ENCODE measurements around the gene PLCH2.
"Not testable (repeated sequence)": the region's sequence is repeated elsewhere in the genome, so short reads cannot be mapped to it uniquely, and the experiment has no call there.

Gene PLCH2

DNA sequence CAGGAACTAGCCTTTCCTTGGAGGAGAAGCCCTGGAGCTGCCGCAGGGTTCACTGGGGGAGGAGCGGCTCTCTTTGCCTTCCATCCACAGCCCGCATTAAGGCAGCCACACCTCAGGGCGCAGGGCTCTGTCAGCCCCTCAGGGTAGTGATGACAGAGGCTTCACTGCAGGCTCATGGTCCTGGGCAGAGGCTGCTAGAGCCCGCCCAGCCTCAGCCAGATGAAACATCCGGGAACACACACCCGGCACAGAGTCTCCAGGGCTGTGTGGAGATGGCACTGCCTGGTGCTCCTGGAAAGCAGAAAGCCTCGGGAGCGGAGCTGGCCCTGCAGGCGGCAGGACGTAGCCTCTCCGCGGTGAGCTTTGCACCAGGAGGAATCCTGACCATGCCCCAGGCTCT, 34.3 kb upstream of the PLCH2 start:
- DNase-seq = no peak

DNA sequence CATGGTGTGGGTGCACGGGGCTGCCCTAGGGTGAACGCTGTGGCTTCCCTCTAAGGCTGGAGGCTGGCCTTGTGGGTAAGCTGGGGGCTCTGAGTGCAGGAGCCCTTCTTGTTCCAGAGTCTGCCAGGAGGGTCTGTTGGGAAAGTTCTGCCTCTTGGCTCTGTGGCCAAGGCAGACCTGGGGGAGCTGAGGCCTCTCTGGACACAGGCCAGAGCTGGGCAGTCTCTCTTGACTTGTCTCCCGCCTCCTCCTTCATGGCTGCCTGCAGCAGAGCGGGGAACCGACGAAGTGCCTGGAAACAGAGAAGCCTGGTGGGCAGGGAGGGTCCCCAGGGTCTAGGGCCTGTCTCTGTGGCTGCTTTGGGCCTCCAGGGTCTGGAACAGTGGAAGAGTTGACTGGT, 33.4 kb upstream of the PLCH2 start:
- DNase-seq = no peak

DNA sequence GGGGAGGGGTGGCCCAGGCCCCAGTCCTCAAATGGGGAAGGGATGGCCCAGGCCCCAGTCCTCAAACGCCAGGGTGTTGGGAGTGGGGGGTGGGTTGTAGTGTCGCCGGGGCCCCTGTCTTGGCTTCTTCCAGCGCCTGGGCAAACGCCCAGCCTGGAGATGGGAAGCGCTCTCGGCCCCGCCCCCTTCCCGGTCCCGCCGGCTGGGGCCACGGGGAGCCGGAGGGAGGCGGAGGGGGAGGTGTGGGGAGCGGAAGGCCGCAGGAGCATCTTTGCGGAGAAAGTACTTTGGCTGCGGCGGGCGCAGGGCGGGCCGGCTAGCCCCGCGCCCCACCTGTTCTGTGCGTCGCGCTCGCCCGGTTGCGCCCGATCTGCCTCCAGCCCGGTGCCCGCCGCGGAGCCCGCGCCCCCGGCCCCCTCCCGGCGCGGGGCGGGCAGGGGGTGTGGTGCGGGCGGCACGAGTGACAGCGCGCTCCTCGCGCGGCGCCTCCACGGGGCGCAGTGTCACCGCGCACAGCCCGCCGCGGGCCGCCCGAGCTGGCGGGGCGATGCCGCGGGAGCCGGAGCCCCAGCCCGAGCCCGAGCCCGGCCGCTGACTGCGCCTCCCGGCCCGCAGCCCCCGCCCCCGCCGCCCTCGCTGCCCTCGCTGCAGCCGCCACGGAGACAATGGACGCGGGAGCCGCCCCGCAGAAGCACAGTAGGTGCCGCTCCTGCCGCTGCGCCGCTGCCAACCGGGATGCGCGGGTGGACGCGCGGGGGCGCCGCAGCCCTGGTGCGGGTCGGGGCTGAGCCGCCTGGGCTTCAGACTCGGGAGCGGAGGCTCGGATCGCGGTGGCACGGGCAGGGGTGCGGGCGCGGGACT, 32.6 kb upstream of the PLCH2 start:
- no peak for DNase-seq

DNA sequence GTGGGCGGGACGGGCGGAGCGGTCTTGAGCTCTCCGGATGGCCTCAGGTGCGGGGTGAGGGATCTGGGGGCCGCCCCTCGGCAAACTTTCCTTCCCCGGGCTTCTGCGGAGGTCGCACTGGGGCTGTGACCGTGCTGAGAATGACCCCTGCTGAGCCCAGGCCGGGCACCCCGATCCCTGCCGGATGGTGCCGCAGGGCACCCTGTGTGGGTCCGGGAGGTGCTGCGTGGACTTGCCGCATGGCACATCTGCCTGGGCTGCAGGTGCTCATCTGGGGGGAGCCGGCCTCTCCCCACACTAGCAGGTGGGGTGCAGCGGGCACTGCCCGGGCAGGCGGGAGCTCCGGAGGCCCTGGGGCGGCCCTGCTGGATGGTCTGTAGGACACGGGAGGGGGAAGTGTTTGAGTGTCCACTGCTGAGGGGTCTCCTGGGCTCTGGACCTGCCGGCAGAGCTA, 31.9 kb upstream of the PLCH2 start:
- no peak for DNase-seq

DNA sequence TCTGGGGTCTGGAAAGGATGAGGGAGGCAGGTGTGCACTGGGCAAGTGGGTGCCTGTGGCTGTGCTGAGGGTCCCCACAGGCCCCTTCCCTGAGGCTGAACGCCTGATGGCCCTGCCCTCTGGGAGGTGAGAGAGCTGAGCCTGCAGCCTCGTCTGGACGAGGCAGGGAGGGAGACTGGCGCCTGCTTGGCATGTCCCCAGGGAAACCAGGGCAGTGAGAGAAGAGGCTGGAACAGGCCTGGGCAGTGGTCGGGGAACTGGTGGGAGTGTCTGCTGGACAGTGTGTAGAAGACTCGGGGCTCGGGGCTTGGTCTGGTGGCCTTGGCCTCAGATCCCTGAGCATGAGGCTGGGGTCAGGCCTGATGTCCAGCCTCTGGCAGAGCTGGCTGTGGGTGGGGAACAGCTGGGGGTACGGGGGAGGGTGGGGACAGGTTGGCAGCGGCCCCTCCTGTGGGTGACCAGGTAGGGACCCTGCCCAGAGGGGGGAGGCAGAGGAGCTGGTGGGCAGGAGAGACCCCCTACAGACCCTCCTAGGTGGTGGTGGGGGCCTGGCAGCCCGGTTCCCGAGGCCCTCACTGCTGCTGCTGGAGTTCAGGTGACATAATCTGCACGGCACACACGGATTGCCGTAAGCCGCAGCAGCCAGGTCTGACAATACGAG, 30.8 kb upstream of the PLCH2 start:
- DNase-seq = no peak

DNA sequence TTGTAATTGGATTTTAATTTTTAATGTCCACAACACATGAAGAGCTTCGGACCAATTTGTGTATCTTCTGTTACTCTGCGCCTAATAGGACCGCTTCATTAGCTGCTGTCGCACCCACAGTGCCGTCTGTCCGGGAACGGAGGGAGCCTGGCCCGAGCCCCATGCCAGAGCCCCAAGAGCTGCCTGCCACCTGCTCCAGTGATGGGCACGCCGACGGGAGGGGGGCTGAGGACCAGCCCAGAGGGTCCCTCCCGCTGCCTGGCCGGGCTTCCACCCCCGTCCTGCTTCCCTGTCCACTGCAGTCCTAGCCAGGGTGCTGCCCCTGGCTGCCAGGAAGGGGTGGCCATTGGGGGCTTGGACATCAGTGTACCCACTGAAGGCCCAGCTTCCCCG, 30.3 kb upstream of the PLCH2 start:
- DNase-seq = no peak

DNA sequence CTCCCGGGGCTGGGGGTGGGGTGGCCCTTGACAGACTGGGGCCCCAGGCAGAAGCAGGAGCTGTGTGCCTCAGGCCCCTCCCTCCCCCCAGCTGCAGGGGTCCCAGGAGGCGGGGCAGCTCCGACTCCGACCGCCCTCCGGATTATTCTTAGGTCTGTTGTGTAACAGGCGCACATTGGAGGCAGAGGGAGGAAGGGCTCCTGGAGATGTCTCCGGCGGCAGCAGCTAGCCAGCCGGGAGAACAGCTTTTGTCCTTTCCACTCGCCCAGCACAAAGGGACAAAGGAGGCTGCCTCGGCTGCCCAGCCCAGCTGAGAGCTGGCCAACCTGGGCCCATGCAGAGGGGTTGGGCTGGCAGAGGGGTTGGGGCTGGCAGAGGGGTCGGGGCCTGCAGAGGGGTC, 29.7 kb upstream of the PLCH2 start:
- DNase-seq = peak in 1 of 2 experiments; percentile 36

DNA sequence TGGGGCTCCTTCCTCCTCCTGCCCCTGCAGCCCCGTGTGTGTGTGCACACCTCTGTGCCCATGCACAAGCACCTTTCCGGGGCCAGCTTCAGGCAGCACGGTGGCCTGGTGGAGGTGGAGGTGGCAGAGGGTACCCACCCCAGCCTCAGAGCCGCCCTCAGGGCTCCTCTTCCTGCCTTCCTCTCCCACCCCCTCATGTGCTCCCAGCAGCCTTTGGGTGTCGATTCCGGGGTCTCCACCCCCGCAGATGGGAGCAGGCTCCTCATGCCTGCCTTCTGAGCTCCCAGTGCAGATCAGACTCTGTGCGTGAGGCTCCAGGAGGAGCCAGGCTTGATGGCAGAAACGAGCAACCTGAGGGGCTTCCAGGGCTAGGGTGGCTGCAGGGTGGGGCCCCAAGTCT, 29.2 kb upstream of the PLCH2 start:
- DNase-seq = no peak

DNA sequence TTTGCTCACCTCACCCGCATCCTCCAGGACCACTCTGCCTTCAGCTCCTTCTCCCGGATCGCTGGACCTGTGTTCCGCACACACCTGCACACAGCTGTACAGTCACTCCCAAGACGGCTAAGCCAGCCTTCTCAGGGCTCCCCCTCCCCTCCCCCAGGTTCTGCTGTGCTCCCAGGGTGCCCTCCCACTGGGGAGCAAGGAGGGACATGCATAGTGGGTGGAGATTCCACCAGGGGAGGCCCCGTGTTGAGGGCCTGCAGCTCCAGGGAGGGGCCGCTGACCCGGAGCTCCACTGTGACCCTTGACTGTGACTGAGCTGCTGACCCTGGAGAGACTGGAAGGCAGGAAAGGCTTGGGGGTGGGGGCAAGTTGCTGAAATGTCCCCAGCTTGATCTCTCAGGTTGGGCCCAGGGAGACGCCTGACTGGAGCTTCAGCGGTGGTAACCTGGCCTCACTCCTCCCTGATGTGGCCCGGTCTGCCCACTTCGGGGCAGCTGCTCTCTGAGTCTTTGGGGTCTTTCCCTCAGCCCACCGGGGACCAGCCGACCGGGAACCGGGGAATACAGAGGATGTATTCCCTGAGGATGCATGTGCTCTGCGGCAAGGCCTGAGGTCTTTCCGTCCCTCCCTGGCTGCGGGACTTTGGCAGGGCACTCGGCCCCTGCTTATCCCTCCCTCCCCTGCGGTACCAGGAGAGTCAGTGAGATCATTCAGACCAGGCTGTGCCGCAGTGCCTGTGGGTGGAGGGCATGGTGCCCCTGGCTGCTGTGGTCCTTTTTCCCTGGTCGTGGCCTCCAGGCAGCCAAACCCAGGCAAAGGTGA, 28.6 kb upstream of the PLCH2 start:
- DNase-seq = no peak

DNA sequence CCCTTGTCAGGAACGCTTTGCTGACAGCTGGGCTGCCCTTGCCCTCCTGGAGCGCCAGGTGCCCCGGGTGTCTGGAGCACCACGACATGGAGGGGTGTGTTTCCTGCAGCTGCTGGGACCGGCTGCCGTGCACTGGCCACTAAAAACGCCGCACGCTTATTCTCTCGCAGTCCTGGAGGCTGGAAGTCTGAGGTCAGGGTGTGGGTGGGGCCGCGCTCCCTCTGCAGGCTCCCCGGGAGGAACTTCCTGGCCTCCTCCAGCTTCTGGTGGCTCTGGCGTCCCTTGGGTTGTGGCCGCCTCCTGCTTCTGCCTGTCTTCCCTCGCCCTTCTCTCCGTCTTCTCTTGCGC, 28.0 kb upstream of the PLCH2 start:
- DNase-seq = no peak

DNA sequence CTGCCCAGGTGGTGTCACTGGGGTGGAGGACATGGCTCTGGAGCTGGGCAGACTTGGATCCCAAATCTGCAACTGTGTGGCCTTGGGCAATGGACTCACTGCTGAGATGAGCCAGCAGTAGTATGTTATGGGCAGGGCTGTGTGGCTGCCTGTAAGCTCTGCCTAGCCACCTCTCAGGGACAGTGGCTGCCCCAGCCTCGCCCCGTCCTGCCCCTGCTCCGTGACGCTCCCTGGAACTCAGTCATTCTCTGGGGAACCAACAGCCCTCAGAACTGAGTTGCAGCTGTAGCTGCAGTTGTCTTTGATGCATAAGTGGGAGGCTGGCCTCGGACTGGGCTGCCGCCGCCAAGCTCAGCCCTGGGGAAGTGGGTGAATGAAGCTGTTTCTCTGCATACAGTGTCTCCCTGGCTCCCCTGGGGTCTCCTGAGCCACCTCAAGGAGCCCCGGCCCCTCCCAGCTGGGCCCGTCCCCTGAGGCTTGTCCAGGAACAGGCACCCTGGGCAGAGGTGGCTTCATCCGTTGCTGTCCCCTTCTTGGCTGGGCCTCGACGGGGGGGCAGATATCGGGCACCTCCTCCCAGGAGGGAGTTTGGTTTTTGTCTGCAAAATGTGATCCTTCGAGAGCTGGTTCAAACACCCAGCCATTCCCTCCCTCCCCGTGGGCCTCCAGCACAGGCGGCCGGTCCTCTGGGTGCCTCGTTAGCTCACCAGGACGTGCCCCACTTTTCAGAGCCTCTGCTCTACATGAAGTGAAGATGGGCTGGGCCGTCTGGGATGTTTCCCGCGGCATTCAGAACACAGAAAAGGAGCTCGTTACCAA, 26.2 kb upstream of the PLCH2 start:
- no peak for DNase-seq

DNA sequence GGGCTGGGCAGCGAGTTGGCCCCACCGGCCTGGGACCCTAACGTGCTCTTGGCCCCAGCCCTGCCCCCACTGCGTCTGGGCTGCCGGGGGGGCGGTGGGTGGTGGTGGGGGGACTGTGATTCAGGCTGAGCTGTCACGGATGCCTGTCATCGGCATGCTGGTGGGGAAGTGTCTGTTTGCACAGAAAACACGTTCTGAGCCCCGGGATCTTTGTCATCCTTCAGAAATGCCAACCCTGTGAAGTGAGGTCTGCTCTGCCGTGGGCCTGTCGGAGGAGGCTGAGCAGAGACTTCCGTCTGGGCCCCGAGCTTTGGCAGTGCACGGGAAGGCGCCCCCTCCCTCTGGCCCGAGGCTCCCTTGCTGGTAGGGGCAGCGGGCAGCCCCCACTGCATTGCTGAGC, 24.3 kb upstream of the PLCH2 start:
- no peak for DNase-seq

DNA sequence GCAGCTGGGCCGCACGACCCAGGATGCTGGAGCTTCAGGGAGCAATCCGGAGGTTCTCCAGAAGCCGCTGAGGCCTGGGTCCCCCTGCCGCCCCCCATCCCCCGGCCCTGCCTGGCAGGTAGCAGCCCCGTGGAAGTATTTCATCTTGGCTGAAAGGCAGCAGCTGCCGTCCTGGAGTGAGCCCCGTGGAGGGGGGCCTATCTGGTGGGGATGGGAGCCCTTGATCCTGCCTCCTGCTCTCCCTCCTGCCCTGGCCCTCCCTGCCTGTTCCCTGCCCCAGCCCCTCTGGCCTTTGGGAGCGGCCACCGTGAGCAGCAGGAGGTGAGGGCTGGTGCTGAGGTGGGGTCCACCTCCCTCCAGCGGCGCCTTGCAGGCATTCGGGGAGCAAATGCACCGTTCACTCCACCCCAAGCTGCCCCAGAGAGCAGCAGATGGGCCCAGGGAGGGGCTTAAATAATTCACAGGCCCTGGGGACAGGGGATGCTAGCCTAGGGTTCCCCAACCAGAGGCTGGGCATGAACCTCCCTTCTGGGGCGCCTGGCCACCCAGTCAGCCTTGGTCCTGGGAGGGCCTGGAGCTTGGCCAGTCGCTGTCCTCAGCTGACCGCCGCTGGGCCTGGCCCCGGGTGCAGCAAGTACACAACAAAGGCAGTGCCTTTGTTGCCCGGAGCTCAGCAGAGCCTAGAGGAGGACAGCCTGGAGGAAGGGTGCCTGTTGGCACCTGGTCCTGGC, 23.7 kb upstream of the PLCH2 start:
- DNase-seq = no peak

DNA sequence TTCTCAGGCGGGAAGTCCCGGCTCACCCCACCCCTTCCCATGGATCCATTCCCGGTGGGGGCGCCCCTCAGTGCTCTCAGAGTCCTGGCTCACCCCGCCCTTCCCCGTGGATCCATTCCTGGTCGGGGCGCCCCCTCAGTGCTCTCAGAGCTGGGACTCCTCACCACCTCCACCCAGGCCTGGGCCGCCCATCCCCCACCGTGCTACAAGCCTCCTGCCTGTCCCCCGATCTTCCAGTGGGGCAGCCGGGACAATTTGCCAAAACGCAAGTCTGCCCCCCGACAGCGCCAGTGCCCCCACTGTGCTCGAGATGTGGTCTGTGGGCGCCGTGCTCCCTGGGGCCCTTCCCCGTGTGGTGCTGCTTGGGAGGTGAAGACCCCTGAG, 23.2 kb upstream of the PLCH2 start:
- no peak for DNase-seq

DNA sequence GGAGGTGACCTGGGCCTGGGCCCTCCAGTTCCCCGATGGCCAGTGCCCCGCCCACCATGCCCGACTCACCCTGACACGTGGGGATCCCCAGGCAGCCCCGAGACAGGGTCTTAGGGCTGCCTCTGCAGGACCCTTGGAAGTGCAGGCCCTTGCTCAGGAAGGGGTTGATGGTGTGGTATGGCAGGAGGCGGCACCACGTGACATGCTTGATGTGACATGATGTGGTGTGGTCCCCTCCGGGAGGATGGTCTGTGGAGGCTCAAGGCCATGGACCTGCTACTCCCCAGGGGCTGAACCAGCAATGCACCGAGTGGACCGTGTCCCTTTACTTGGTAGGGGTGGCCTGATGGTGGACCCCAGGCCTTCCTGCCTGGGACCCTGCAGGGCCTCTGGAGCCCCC, 21.9 kb upstream of the PLCH2 start:
- no peak for DNase-seq

DNA sequence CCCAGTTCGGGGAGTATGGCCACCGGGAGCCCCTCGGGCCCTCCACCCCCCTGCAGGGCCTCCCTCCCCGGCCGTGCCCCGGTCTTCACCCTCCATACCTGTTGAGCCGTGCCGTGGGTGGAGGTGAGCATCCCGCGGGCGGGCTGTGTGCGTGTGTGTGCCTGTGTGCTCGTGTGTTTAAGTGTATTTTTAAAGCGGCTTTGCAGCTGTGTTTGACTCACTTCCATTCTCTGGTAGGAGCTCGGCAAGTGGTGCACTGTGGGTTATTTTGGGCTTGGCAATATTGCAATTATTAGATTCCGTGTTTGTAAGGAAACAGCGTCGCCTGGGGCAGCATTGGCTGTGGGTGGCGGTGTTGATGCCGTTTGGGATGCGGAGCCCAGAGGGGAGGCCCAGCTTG, 20.3 kb upstream of the PLCH2 start:
- no peak for DNase-seq

DNA sequence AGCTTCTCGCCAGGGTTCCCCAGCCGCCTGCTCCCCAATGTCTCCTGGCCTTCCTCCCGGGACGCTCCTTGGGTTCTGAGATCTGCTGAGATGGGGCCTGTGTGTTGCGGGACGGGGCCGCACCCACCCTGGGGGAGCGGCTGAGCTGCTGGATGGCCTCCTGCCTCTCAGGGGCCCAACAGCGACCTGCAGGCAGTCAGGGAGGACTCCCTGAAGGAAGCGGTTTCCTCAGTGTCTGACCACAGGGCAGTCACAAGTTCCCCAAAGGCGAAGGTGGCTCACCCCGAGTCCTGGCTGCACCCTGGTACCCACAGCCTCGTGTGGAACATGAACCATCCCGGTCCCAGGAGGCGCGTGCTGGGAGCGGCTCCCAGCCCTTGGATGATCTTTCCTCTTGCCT, 18.6 kb upstream of the PLCH2 start:
- no peak for DNase-seq

DNA sequence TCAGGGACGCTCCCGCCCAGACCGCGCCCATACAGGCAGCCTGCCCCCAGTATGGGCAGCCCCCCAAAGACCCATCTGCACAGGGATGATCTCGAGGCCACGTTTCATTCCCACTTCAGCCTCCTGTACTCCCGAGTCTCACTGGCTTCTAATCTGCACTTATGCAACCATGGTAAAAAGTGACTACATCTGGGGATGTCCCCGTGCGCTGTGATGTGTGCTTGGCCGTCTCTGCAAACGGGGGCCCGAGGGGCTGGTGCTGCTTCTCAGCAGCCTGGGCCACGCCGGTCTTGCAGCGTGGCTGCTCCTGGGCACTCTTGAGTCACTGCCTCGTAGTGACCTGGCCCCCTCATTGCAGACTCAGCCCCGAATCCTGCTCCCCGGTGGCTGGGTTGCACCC, 17.4 kb upstream of the PLCH2 start:
- DNase-seq = no peak

DNA sequence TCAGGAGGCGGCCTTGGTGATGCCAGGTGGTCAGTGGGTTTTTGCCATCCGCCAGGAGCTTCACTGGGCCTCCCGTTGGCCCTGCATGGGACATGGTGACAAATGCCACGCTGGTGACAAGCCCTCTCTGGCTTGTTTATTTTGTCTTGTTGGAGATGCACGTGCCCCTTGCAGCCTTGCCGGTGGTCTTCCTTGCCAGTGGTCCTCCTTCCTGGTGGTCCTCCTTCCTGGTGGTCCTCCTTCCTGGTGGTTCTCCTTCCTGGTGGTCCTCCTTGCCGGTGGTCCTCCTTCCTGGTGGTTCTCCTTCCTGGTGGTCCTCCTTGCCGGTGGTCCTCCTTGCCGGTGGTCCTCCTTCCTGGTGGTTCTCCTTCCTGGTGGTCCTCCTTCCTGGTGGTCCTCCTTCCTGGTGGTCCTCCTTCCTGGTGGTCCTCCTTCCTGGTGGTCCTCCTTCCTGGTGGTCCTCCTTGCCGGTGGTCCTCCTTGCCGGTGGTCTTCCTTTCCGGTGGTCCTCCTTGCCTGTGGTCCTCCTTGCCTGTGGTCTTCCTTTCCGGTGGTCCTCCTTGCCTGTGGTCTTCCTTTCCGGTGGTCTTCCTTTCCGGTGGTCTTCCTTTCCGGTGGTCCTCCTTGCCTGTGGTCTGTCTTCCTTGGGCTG, 16.9 kb upstream of the PLCH2 start:
- DNase-seq = not testable (repeated sequence)

DNA sequence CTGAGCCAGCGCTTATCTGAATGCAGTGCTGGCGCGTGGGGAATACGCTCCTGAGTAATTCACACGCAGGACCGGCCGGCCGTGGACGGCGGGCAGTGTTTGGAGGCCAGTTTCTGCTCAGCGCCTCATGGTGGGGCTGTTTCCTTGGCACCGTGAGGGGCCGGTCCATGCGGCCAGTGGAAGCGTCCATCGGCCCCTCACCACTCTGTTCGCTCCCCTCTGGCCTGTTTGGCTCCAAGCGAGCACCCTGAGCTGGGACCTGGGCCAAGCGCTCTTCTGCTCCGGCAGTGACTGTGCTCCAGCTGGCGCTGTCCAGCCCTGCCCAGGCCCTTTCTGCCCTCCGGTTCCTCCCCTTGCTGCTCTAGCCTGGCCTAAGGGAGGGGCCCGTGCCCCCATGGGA, 16.3 kb upstream of the PLCH2 start:
- peak in 1 of 2 experiments; percentile 49 for DNase-seq

DNA sequence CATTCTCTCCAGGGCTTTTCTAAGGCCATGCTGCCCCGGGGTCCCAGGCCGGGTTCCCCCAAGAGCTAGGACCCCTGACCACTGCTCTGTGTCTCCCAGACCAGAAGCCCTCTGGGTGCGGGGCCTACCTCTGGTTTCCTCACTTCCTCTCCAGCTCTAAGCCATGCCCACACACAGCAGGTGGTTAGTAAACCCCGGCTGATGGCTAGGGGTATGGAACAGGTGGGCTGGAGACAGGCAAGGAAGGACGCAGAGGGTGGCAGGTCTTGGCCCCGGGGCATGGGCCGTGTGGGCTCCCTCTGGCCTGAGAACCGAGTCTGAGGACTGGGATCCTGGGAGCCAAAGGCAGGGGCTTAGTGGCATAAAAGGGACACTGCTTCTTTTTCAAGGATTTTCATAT, 15.9 kb upstream of the PLCH2 start:
- DNase-seq = no peak
